H9 (cell line): ENCODE data around the gene PARP6. TPM values are rescaled to one million over a fixed set of nuclear protein-coding genes. Genes with fewer than 3 reads are reported as not detected.

ENCODE experiments used
- DNase-seq: peaks from one replicate; pipeline ENCODE4 v3.0.0-alpha.2; 2017
- H2AFZ ChIP-seq: one replicate; pipeline ENCODE4 v1.6.1; 2013; ENCODE audit warnings: mild to moderate bottlenecking, low read length, control low read depth, moderate library complexity
- H2AK5ac ChIP-seq: 2 replicates; pipeline ENCODE4 v1.6.1; 2013; ENCODE audit warnings: low read length, control low read depth, mixed read lengths; ENCODE audit not compliant: insufficient read length
- H2BK120ac ChIP-seq: one replicate; pipeline ENCODE4 v1.6.1; 2013; ENCODE audit warnings: low read depth, mild to moderate bottlenecking, low read length, control low read depth, inconsistent platforms; ENCODE audit not compliant: poor library complexity, severe bottlenecking
- H2BK12ac ChIP-seq: 2 replicates; pipeline ENCODE4 v1.6.1; 2013; ENCODE audit warnings: low read length, control low read depth, mixed read lengths, low read depth; ENCODE audit not compliant: insufficient read length
- H2BK15ac ChIP-seq: 2 replicates; pipeline ENCODE4 v1.6.1; 2013; ENCODE audit warnings: low read depth, low read length, control low read depth
- H2BK20ac ChIP-seq: one replicate; pipeline ENCODE4 v1.6.1; 2013; ENCODE audit warnings: low read depth, mild to moderate bottlenecking, low read length, control low read depth, inconsistent platforms; ENCODE audit not compliant: poor library complexity, severe bottlenecking
- H2BK5ac ChIP-seq: 2 replicates; pipeline ENCODE4 v1.6.1; 2013; ENCODE audit warnings: low read length, control low read depth, mixed read lengths; ENCODE audit not compliant: insufficient read length
- H3K14ac ChIP-seq: 2 replicates; pipeline ENCODE4 v1.6.1; 2013; ENCODE audit warnings: low read length, control low read depth; ENCODE audit not compliant: insufficient read depth
- H3K18ac ChIP-seq: 2 replicates; pipeline ENCODE4 v1.6.1; 2013; ENCODE audit warnings: low read depth, mild to moderate bottlenecking, mixed read lengths, low read length, control low read depth; ENCODE audit not compliant: insufficient read length
- H3K23ac ChIP-seq: 2 replicates; pipeline ENCODE4 v1.6.1; 2013; ENCODE audit warnings: low read length, control low read depth, mixed read lengths, low read depth; ENCODE audit not compliant: insufficient read length
- H3K23me2 ChIP-seq: 2 replicates; pipeline ENCODE4 v1.6.1; 2013; ENCODE audit warnings: low read depth, mild to moderate bottlenecking, mixed read lengths, low read length, control low read depth; ENCODE audit not compliant: insufficient read length, poor library complexity, severe bottlenecking
- H3K27ac ChIP-seq: 2 replicates; pipeline ENCODE4 v1.5.1; 2013; ENCODE audit warnings: low read length, control low read depth, mixed read lengths, low read depth; ENCODE audit not compliant: insufficient read length
- H3K27me3 ChIP-seq: 2 replicates; pipeline ENCODE4 v1.6.1; 2013; ENCODE audit warnings: low read length, control low read depth, inconsistent platforms; ENCODE audit not compliant: insufficient read depth
- H3K4ac ChIP-seq: 2 replicates; pipeline ENCODE4 v1.6.1; 2013; ENCODE audit warnings: low read depth, mild to moderate bottlenecking, control low read depth, inconsistent platforms, low read length, moderate library complexity
- H3K4me1 ChIP-seq: 2 replicates; pipeline ENCODE4 v1.6.1; 2013; ENCODE audit warnings: low read length, control low read depth, inconsistent platforms; ENCODE audit not compliant: insufficient read depth
- H3K4me2 ChIP-seq: 2 replicates; pipeline ENCODE4 v1.6.1; 2013; ENCODE audit warnings: low read length, control low read depth, mixed read lengths; ENCODE audit not compliant: insufficient read length, insufficient read depth
- H3K56ac ChIP-seq: 2 replicates; pipeline ENCODE4 v1.6.1; 2013; ENCODE audit warnings: low read depth, mild to moderate bottlenecking, mixed read lengths, low read length, control low read depth; ENCODE audit not compliant: insufficient read length
- H3K79me1 ChIP-seq: 2 replicates; pipeline ENCODE4 v1.6.1; 2013; ENCODE audit warnings: low read depth, mild to moderate bottlenecking, moderate library complexity, low read length, control low read depth, inconsistent platforms; ENCODE audit not compliant: insufficient read depth, poor library complexity, severe bottlenecking
- H3K79me2 ChIP-seq: 2 replicates; pipeline ENCODE4 v1.6.1; 2013; ENCODE audit warnings: low read length, control low read depth, inconsistent platforms; ENCODE audit not compliant: insufficient read depth
- H3K9ac ChIP-seq: 2 replicates; pipeline ENCODE4 v1.6.1; 2013; ENCODE audit warnings: low read length, control low read depth, mixed read lengths; ENCODE audit not compliant: insufficient read length; ENCODE audit errors: extremely low read depth
- H3K9me3 ChIP-seq: one replicate; pipeline ENCODE4 v1.6.1; 2013; ENCODE audit warnings: low read depth, low read length, inconsistent platforms; ENCODE audit not compliant: control insufficient read depth
- H3T11ph ChIP-seq: one replicate; pipeline ENCODE4 v1.6.1; 2013; ENCODE audit warnings: mild to moderate bottlenecking, low read length, control low read depth, inconsistent platforms
- H4K20me1 ChIP-seq: one replicate; pipeline ENCODE4 v1.6.1; 2013; ENCODE audit not compliant: control insufficient read depth, insufficient read length, insufficient read depth
- H4K5ac ChIP-seq: 2 replicates; pipeline ENCODE4 v1.6.1; 2013; ENCODE audit warnings: low read depth, mild to moderate bottlenecking, mixed read lengths, low read length, control low read depth; ENCODE audit not compliant: insufficient read length
- H4K8ac ChIP-seq: replicated peaks from 2 replicates; pipeline ENCODE4 v1.6.1; 2013; ENCODE audit warnings: low read length, control low read depth, mixed read lengths, low read depth; ENCODE audit not compliant: insufficient read length
- H4K91ac ChIP-seq: 2 replicates; pipeline ENCODE4 v1.6.1; 2013; ENCODE audit warnings: low read depth, mild to moderate bottlenecking, moderate library complexity, mixed read lengths, low read length, control low read depth; ENCODE audit not compliant: insufficient read length
- H3K27ac Mint-ChIP-seq, 3 experiments: 2 replicates in 2 of 3; 3 replicates in 1 of 3; pipeline ENCODE4 v1.8.0; 2020 to 2021; ENCODE audit warnings: mixed read lengths in 3 of 3, mild to moderate bottlenecking in 1 of 3, moderate library complexity in 1 of 3
- H3K27me3 Mint-ChIP-seq: 2 replicates; pipeline ENCODE4 v1.8.0; 2021; ENCODE audit warnings: low read depth, mild to moderate bottlenecking, moderate library complexity, mixed read lengths
- H3K36me3 Mint-ChIP-seq, 3 experiments: 2 replicates in 2 of 3; 3 replicates in 1 of 3; pipeline ENCODE4 v1.8.0; 2020 to 2021; ENCODE audit warnings: low read depth in 3 of 3, mixed read lengths in 3 of 3; ENCODE audit not compliant: insufficient read depth in 1 of 3
- H3K4me1 Mint-ChIP-seq, 2 experiments: 2 replicates each; pipeline ENCODE4 v1.8.0; 2020; ENCODE audit warnings: mixed read lengths in 2 of 2
- H3K4me3 Mint-ChIP-seq, 2 experiments: 2 replicates in 1 of 2; 3 replicates in 1 of 2; pipeline ENCODE4 v1.8.0; 2020 to 2021; ENCODE audit warnings: mild to moderate bottlenecking in 2 of 2, mixed read lengths in 2 of 2, moderate library complexity in 1 of 2
- H3K9me3 Mint-ChIP-seq, 2 experiments: 2 replicates in 1 of 2; 3 replicates in 1 of 2; pipeline ENCODE4 v1.8.0; 2020; ENCODE audit warnings: mild to moderate bottlenecking in 2 of 2, mixed read lengths in 2 of 2, moderate library complexity in 1 of 2
- CTCF ChIP-seq: fragments of 200-600 bp; sonication (generic); conservative IDR thresholded peaks from 3 replicates; pipeline ENCODE4 v1.8.0; 2021; ENCODE audit warnings: antibody characterized with exemption, mild to moderate bottlenecking
- WGBS: extraction: QIAGEN DNeasy Blood & Tissue Kit; methylation state at CpG from one replicate; pipeline ENCODE4 v1.1.7; 2013; ENCODE audit warnings: missing lambda C conversion rate, low lambda C conversion rate, mixed read lengths; ENCODE audit not compliant: insufficient read length; ENCODE audit errors: extremely low coverage; 5-methylcytosine and 5-hydroxymethylcytosine counted together
- total RNA-seq: library from RNA; stranded (reverse); gene quantifications from 2 replicates; pipeline ENCODE4 v1.2.1, GENCODE V29; 2021

The PARP6 gene
- total RNA-seq, 1 experiment from 2014 or later, result 54.4 TPM

DNA sequence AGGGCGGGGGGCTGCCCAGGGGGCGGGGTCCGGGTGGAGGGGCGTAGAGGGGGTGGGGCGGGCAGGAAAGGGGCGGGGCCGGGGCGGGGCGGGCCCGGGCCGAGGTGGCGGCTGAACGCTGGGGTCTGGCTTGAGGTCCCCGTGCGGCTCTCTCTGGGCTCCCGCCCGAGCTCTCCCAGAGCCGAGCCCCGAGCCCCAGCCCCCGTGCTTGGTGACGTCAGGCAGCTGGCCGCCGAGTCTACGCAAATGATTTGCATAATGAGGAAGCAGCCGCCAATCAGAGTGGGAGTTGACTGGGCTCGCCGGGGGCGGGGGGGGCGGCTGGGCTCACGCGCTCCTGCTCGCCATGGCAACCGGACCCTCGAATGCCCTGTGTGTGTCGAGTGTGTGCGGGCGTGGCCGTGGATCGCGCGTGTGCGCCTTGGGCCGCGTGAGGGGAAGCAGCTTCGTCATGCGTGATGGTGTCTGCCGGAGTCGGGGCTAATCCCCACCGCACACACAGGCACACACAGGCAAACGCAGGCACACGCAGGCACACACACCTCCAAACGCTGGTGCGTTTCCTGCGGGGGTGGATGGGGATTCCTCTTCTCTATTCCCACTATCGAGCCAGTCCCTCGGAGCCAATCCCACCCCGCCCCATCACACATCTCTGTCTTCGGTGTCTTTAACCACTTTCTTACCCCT lies 47.8 kb upstream of the PARP6 start, which contains the start of gene CELF6:
CELF6 (minus strand) TSS at position 173 of the 687 bp plus-strand sequence. CDS start 283 bp downstream, outside the sequence.
- Histone ChIP-seq H3K4ac (no peak within 1 kb of the TSS), H2BK20ac (no peak within 1 kb of the TSS), H2BK15ac (no peak within 1 kb of the TSS), H3K23me2 (peaks cover 6% of the 10 kb centered on the region), H3K27ac (no peak within 1 kb of the TSS), H3K18ac (peak within 1 kb of the TSS; percentile 73), H3K79me1 (no peaks in the 10 kb centered on the region), H3K27me3 (peaks cover 5% of the 10 kb centered on the region; the same call in 1 of the 2 replicates), H3K23ac (no peak within 1 kb of the TSS), H4K20me1 (no peaks in the 10 kb centered on the region), H3K56ac (no peak within 1 kb of the TSS), H3K9me3 (no peaks in the 10 kb centered on the region), H2BK5ac (no peak within 1 kb of the TSS), H3T11ph (no peak within 1 kb of the TSS), H3K14ac (no peak within 1 kb of the TSS), H2BK120ac (no peak within 1 kb of the TSS), H2BK12ac (no peak within 1 kb of the TSS), H2AK5ac (no peak within 1 kb of the TSS), H3K4me2 (peak within 1 kb of the TSS; percentile 73), H2AFZ (no peak within 1 kb of the TSS), H4K91ac (no peak within 1 kb of the TSS), H4K8ac (no peak within 1 kb of the TSS), H3K9ac (no peak within 1 kb of the TSS), H3K4me1 (no peaks in the 10 kb centered on the region), H3K79me2 (no peaks in the 10 kb centered on the region), H4K5ac (no peak within 1 kb of the TSS)
- no CpG with 5 or more reads among the region's 58 CpGs for WGBS
- peak; percentile 98 for DNase-seq
- Mint-ChIP-seq H3K27me3 (peaks cover 56% of the 10 kb centered on the region), H3K4me3 (peak within 1 kb of the TSS; percentile 78 to 83), H3K9me3 (peaks cover 5 to 7% of the 10 kb centered on the region in 2 experiments; a peak in 3 of 5 replicates), H3K27ac (peak within 1 kb of the TSS in 2 of 3 experiments; percentile 19 to 92; a peak in 3 of 7 replicates), H3K36me3 (no peaks in the 10 kb centered on the region; a peak in 1 of 7 replicates), H3K4me1 (peaks cover 16 to 17% of the 10 kb centered on the region in 2 experiments)
- TF ChIP-seq CTCF, result no peak
